Liver (tissue), 9 donors: ENCODE data around the gene BRIX1. TPM values are rescaled to one million over a fixed set of nuclear protein-coding genes. Genes with fewer than 3 reads are reported as not detected.

Experiments used
- DNase-seq: peaks from one replicate; pipeline ENCODE4 v3.0.0-alpha.2; 2017; ENCODE audit warnings: low spot score
- H3K27ac ChIP-seq, 2 donors: one replicate each; pipeline ENCODE4 v1.7.0; 2013; ENCODE audit warnings: inconsistent platforms in 2 of 2, low read length in 2 of 2, control low read depth in 1 of 2, low read depth in 1 of 2, mild to moderate bottlenecking in 1 of 2
- H3K27me3 ChIP-seq, 4 donors: one replicate each; pipeline versions ENCODE4 v1.6.1 to v1.7.0; 2013; ENCODE audit warnings: low read length in 3 of 4, inconsistent platforms in 1 of 4, mild to moderate bottlenecking in 1 of 4, moderate library complexity in 1 of 4; ENCODE audit not compliant: control insufficient read depth in 4 of 4, insufficient read depth in 4 of 4
- H3K36me3 ChIP-seq, 4 donors: one replicate each; pipeline versions ENCODE4 v1.6.1 to v1.7.0; 2013; ENCODE audit warnings: low read length in 3 of 4, mild to moderate bottlenecking in 3 of 4, low read depth in 1 of 4, moderate library complexity in 1 of 4; ENCODE audit not compliant: control insufficient read depth in 4 of 4, insufficient read depth in 3 of 4
- H3K4me1 ChIP-seq, 4 donors: one replicate each; pipeline versions ENCODE4 v1.6.1 to v1.7.0; 2013; ENCODE audit warnings: low read length in 3 of 4, mild to moderate bottlenecking in 3 of 4, moderate library complexity in 1 of 4; ENCODE audit not compliant: control insufficient read depth in 4 of 4, insufficient read depth in 4 of 4
- H3K4me3 ChIP-seq, 3 donors: one replicate each; pipeline versions ENCODE4 v1.6.1 to v1.7.0; 2013; ENCODE audit warnings: low read length in 3 of 3, control low read depth in 1 of 3, low read depth in 1 of 3, mild to moderate bottlenecking in 1 of 3
- H3K9ac ChIP-seq, 2 donors: one replicate each; pipeline ENCODE4 v1.7.0; 2013; ENCODE audit warnings: low read length in 2 of 2, mild to moderate bottlenecking in 2 of 2, moderate library complexity in 2 of 2, control low read depth in 1 of 2, low read depth in 1 of 2
- H3K9me3 ChIP-seq, 4 donors: one replicate each; pipeline versions ENCODE4 v1.6.1 to v1.7.0; 2013; ENCODE audit warnings: low read length in 3 of 4; ENCODE audit not compliant: control insufficient read depth in 4 of 4
- EGR1 ChIP-seq, 2 donors: IDR thresholded peaks; 2 replicates each; pipeline ENCODE4 v1.6.1; 2016 to 2018; ENCODE audit warnings: antibody characterized with exemption in 2 of 2, low read depth in 2 of 2
- FOXA1 ChIP-seq: IDR thresholded peaks from 2 replicates; pipeline ENCODE4 v1.6.1; 2016; ENCODE audit warnings: antibody characterized with exemption
- FOXA2 ChIP-seq: IDR thresholded peaks from 2 replicates; pipeline ENCODE4 v1.6.1; 2016; ENCODE audit warnings: antibody characterized with exemption
- GABPA ChIP-seq, 2 donors: IDR thresholded peaks in 1 of 2; conservative IDR thresholded peaks in 1 of 2; 2 replicates each; pipeline ENCODE4 v1.6.1; 2016; ENCODE audit warnings: antibody characterized with exemption in 2 of 2, mild to moderate bottlenecking in 1 of 2, moderate library complexity in 1 of 2
- HNF4A ChIP-seq, 2 donors: conservative IDR thresholded peaks; 2 replicates each; pipeline ENCODE4 v1.6.1; 2016; ENCODE audit warnings: antibody characterized with exemption in 2 of 2, mild to moderate bottlenecking in 2 of 2
- HNF4G ChIP-seq: IDR thresholded peaks from 2 replicates; pipeline ENCODE4 v1.6.1; 2016; ENCODE audit warnings: antibody characterized with exemption
- NR2F2 ChIP-seq: IDR thresholded peaks from 2 replicates; pipeline ENCODE4 v1.6.1; 2016; ENCODE audit warnings: antibody characterized with exemption
- RAD21 ChIP-seq, 2 donors: IDR thresholded peaks; 2 replicates each; pipeline ENCODE4 v1.6.1; 2016; ENCODE audit warnings: antibody characterized with exemption in 2 of 2, mild to moderate bottlenecking in 2 of 2
- RXRA ChIP-seq, 2 donors: IDR thresholded peaks; 2 replicates each; pipeline ENCODE4 v1.6.1; 2017 to 2018; ENCODE audit warnings: antibody characterized with exemption in 2 of 2, mild to moderate bottlenecking in 1 of 2
- SP1 ChIP-seq: IDR thresholded peaks from 2 replicates; pipeline ENCODE4 v1.6.1; 2018; ENCODE audit warnings: antibody characterized with exemption, mild to moderate bottlenecking
- TAF1 ChIP-seq: conservative IDR thresholded peaks from 2 replicates; pipeline ENCODE4 v1.6.1; 2016; ENCODE audit warnings: antibody characterized with exemption, mild to moderate bottlenecking
- YY1 ChIP-seq: IDR thresholded peaks from 2 replicates; pipeline ENCODE4 v1.6.1; 2016; ENCODE audit warnings: antibody characterized with exemption, mild to moderate bottlenecking
- WGBS: extraction: QIAGEN DNeasy Blood & Tissue Kit; methylation state at CpG from one replicate; pipeline ENCODE4 v1.1.7; 2013; 5-methylcytosine and 5-hydroxymethylcytosine counted together
- polyA plus RNA-seq, 2 donors: library from polyadenylated mRNA; stranded (reverse) in 1 of 2; unstranded in 1 of 2; fragments of 200-250 nt in 1 of 2; fragments of >200 nt in 1 of 2; fragmentation: Nextera tagmentation in 1 of 2; extraction: Ambion mirVana in 1 of 2; gene quantifications; one replicate each; pipeline versions ENCODE4 v1.2.1 to v1.2.3, GENCODE V29; 2013 to 2015
- total RNA-seq, 2 donors: library from RNA; depleted of rRNA; stranded (reverse); fragments of >200 nt; gene quantifications; one replicate each; pipeline ENCODE4 v1.2.3, GENCODE V29; 2014
- TF ChIP-seq, protein P1 (sequence below): IDR thresholded peaks from 2 replicates; pipeline ENCODE4 v1.6.1; 2016; ENCODE audit warnings: antibody characterized with exemption
- TF ChIP-seq, protein P2 (sequence below): fragments of 150-350 bp; IDR thresholded peaks from 2 replicates; pipeline ENCODE4 v1.5.1; 2017; ENCODE audit warnings: improper control_type of control experiment, low read depth, low read length; ENCODE audit not compliant: missing input control
- TF ChIP-seq, protein P3 (sequence below): IDR thresholded peaks from 2 replicates; pipeline ENCODE4 v1.6.1; 2016; ENCODE audit warnings: antibody characterized with exemption
- TF ChIP-seq, protein P4 (sequence below): IDR thresholded peaks from 2 replicates; pipeline ENCODE4 v1.6.1; 2016; ENCODE audit warnings: antibody characterized with exemption, mild to moderate bottlenecking
- donor health status: healthy.
- donor health status: healthy.
- donor health status: healthy.
- donor health status: healthy.
- donor health status: healthy.

Gene BRIX1
- total and polyA plus RNA-seq, 4 donors: 6.7 to 15.7 (median 10.5) TPM

DNA sequence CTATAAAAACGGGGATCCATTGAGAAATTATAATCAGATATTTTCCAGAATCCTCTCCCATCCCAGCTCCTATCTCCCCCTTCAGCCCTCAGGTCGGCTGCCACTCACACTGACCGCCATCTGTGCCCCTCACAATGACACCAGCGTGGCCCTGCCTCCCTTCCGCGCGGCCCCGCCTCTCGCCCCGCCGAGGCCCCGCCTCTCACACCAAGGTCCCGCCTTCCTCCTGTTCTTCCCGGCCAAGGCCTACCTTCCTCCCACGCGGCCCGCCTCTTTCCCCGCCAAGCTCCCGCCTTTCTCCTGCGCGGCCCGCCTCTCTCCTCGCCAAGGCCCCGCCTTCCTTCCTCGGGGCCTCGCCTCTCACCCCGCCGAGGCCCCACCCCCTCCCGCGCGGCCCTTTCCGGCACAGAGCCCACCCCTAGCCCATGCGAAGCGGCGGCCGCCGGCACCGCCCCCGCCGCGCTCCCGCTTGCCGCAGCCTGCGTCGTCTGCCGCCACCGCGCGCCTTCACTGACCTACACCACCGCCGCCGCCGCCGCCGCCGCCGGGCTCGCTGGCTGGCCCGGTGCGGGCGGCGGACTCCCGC, 13.7 kb downstream of the BRIX1 start, which contains the start of gene DNAJC21:
Gene DNAJC21 (plus strand): TSS at position 426 of the 586 bp plus-strand sequence. CDS start 261 bp downstream, outside the sequence.
- under 1% methylated on average over 63 of the region's 63 CpGs for WGBS
- Histone ChIP-seq H3K27ac (peak within 1 kb of the TSS; percentile 95), H3K9me3 (no peaks in the 10 kb centered on the region), H3K4me3 (peak within 1 kb of the TSS; percentile 92 to 96 (median 93)), H3K4me1 (peaks cover 0 to 23% (median 9%) of the 10 kb centered on the region in 4 donors), H3K36me3 (peaks cover 3 to 18% (median 12%) of the 10 kb centered on the region in 4 donors), H3K27me3 (no peaks in the 10 kb centered on the region), H3K9ac (peak within 1 kb of the TSS; percentile 63 to 87)
- peak; percentile 98 for DNase-seq
- peak in 1 of 2 donors; percentile 14 for TF ChIP-seq RXRA (IDR thresholded peaks at IDR 0.05)
- TF ChIP-seq GABPA (IDR thresholded peaks at IDR 0.05 in 1 of 2, conservative IDR thresholded peaks at IDR 0.05 in 1 of 2): peak in 1 of 2 donors; percentile 72
- TF ChIP-seq YY1: peak; percentile 68
- TF ChIP-seq HNF4G: no peak
- peak; percentile 78 for TF ChIP-seq SP1
- TF ChIP-seq HNF4A (conservative IDR thresholded peaks at IDR 0.05): no peak
- TF ChIP-seq FOXA2: no peak
- TF ChIP-seq, protein P1, sequence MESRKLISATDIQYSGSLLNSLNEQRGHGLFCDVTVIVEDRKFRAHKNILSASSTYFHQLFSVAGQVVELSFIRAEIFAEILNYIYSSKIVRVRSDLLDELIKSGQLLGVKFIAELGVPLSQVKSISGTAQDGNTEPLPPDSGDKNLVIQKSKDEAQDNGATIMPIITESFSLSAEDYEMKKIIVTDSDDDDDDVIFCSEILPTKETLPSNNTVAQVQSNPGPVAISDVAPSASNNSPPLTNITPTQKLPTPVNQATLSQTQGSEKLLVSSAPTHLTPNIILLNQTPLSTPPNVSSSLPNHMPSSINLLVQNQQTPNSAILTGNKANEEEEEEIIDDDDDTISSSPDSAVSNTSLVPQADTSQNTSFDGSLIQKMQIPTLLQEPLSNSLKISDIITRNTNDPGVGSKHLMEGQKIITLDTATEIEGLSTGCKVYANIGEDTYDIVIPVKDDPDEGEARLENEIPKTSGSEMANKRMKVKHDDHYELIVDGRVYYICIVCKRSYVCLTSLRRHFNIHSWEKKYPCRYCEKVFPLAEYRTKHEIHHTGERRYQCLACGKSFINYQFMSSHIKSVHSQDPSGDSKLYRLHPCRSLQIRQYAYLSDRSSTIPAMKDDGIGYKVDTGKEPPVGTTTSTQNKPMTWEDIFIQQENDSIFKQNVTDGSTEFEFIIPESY: no peak
- no peak for TF ChIP-seq NR2F2
- TF ChIP-seq, protein P2, sequence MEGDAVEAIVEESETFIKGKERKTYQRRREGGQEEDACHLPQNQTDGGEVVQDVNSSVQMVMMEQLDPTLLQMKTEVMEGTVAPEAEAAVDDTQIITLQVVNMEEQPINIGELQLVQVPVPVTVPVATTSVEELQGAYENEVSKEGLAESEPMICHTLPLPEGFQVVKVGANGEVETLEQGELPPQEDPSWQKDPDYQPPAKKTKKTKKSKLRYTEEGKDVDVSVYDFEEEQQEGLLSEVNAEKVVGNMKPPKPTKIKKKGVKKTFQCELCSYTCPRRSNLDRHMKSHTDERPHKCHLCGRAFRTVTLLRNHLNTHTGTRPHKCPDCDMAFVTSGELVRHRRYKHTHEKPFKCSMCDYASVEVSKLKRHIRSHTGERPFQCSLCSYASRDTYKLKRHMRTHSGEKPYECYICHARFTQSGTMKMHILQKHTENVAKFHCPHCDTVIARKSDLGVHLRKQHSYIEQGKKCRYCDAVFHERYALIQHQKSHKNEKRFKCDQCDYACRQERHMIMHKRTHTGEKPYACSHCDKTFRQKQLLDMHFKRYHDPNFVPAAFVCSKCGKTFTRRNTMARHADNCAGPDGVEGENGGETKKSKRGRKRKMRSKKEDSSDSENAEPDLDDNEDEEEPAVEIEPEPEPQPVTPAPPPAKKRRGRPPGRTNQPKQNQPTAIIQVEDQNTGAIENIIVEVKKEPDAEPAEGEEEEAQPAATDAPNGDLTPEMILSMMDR: no peak
- TF ChIP-seq, protein P3, sequence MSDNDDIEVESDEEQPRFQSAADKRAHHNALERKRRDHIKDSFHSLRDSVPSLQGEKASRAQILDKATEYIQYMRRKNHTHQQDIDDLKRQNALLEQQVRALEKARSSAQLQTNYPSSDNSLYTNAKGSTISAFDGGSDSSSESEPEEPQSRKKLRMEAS: peak; percentile 60
- TF ChIP-seq EGR1 (IDR thresholded peaks at IDR 0.05; ENCODE audit: low read depth in 2 of 2): peak; percentile 88 to 92

DNA sequence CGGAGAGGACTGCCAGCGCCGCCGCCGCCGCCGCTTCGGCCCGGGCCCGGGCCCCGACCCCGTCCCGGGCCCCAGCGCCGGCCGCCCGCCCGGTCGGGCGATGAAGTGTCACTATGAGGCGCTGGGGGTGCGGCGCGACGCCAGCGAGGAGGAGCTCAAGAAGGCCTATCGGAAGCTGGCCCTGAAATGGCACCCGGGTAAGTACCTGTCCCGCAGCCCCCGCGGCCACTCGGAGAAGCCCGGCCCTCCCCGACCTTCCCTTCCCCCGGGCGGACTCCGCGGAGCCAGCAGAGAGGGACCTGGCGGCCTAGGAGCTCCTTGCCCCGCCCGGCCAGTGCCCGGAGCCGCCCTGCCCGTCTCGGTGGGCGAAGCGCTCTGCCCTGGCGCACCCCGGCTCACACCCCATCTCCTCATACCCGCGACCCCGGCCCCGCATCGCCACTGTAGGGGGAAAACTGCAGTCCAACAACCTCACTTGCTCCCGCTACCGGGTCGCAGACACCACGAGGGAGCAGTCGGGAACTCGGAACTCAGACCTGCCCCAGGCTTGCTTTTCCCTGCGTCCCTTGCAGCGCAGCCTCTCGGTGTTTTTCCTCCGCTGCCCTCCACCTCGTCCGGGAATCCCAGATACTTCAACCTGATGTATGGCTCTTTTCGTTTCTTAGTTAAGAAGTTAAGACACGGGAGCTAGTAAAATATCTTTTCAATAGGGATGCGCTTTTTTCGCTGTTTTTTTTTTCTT, 14.4 kb downstream of the BRIX1 start:
- Histone ChIP-seq H3K27me3 (no peaks in the 10 kb centered on the region), H3K4me1 (peaks cover 0 to 23% (median 9%) of the 10 kb centered on the region in 4 donors), H3K4me3 (peak overlapping the region; percentile 92 to 96 (median 93)), H3K9ac (peak overlapping the region; percentile 63 to 87), H3K9me3 (no peaks in the 10 kb centered on the region), H3K27ac (peak overlapping the region; percentile 95), H3K36me3 (peaks cover 3 to 18% (median 9%) of the 10 kb centered on the region in 4 donors)
- peak; percentile 80 for DNase-seq
- WGBS: under 1% methylated on average over 70 of the region's 70 CpGs
- no peak for TF ChIP-seq RXRA (IDR thresholded peaks at IDR 0.05)
- no peak for TF ChIP-seq NR2F2
- TF ChIP-seq, protein P3: no peak
- TF ChIP-seq HNF4G: no peak
- TF ChIP-seq FOXA1: no peak
- no peak for TF ChIP-seq GABPA (IDR thresholded peaks at IDR 0.05 in 1 of 2, conservative IDR thresholded peaks at IDR 0.05 in 1 of 2)
- TF ChIP-seq, protein P4, sequence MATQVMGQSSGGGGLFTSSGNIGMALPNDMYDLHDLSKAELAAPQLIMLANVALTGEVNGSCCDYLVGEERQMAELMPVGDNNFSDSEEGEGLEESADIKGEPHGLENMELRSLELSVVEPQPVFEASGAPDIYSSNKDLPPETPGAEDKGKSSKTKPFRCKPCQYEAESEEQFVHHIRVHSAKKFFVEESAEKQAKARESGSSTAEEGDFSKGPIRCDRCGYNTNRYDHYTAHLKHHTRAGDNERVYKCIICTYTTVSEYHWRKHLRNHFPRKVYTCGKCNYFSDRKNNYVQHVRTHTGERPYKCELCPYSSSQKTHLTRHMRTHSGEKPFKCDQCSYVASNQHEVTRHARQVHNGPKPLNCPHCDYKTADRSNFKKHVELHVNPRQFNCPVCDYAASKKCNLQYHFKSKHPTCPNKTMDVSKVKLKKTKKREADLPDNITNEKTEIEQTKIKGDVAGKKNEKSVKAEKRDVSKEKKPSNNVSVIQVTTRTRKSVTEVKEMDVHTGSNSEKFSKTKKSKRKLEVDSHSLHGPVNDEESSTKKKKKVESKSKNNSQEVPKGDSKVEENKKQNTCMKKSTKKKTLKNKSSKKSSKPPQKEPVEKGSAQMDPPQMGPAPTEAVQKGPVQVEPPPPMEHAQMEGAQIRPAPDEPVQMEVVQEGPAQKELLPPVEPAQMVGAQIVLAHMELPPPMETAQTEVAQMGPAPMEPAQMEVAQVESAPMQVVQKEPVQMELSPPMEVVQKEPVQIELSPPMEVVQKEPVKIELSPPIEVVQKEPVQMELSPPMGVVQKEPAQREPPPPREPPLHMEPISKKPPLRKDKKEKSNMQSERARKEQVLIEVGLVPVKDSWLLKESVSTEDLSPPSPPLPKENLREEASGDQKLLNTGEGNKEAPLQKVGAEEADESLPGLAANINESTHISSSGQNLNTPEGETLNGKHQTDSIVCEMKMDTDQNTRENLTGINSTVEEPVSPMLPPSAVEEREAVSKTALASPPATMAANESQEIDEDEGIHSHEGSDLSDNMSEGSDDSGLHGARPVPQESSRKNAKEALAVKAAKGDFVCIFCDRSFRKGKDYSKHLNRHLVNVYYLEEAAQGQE: peak; percentile 7
- TF ChIP-seq TAF1: peak; percentile 23
- TF ChIP-seq, protein P1: no peak
- TF ChIP-seq YY1: peak; percentile 61
- no peak for TF ChIP-seq RAD21 (IDR thresholded peaks at IDR 0.05)
- no peak for TF ChIP-seq FOXA2
